Esophagus muscularis mucosa (tissue), 4 donors: ENCODE data around the gene AP1M1. TPM values are rescaled to one million over a fixed set of nuclear protein-coding genes. Genes with fewer than 3 reads are reported as not detected.

Experiments
- DNase-seq: peaks from one replicate; pipeline ENCODE4 v3.0.0-alpha.2; 2017; ENCODE audit errors: extremely low spot score
- H3K27ac ChIP-seq, 4 donors: fragments of 200-600 bp; sonication (generic); replicated peaks in 1 of 4; 1 replicate in 3 of 4; 2 replicates in 1 of 4; pipeline ENCODE4 v1.5.1; 2016 to 2019; ENCODE audit warnings: mild to moderate bottlenecking in 1 of 4
- H3K27me3 ChIP-seq, 4 donors: fragments of 200-600 bp; sonication (generic); one replicate each; pipeline versions ENCODE4 v1.5.1 to v1.6.0; 2016 to 2019
- H3K36me3 ChIP-seq, 4 donors: fragments of 200-600 bp; sonication (generic); one replicate each; pipeline ENCODE4 v1.5.1; 2016 to 2019
- H3K4me1 ChIP-seq, 4 donors: fragments of 200-600 bp; sonication (generic); one replicate each; pipeline ENCODE4 v1.5.1; 2016 to 2019
- H3K4me3 ChIP-seq, 4 donors: fragments of 200-600 bp; sonication (generic); 1 replicate in 2 of 4; 2 replicates in 2 of 4; pipeline ENCODE4 v1.5.1; 2016 to 2019; ENCODE audit warnings: mild to moderate bottlenecking in 4 of 4, moderate library complexity in 1 of 4
- H3K9me3 ChIP-seq, 4 donors: fragments of 200-600 bp; sonication (generic); 1 replicate in 3 of 4; 2 replicates in 1 of 4; pipeline ENCODE4 v1.5.1; 2016 to 2019
- CTCF ChIP-seq, 3 experiments: fragments of 200-600 bp in 2 of 3; fragments of 450-650 bp in 1 of 3; sonication (generic) in 2 of 3; IDR thresholded peaks; one replicate each; pipeline ENCODE4 v1.5.1; 2017 to 2019; ENCODE audit warnings: antibody characterized with exemption in 3 of 3, mild to moderate bottlenecking in 2 of 3, moderate library complexity in 1 of 3
- EP300 ChIP-seq: sonication (generic); formaldehyde crosslinking; IDR thresholded peaks from one replicate; pipeline ENCODE4 v1.6.1; 2017; ENCODE audit warnings: antibody characterized with exemption
- POLR2A ChIP-seq: fragments of 450-650 bp; IDR thresholded peaks from one replicate; pipeline ENCODE4 v1.6.1; 2017; ENCODE audit warnings: antibody characterized with exemption, moderate library complexity, mild to moderate bottlenecking, low read depth
- POLR2AphosphoS5 ChIP-seq, 2 donors: sonication (generic); formaldehyde crosslinking; IDR thresholded peaks; one replicate each; pipeline ENCODE4 v1.6.1; 2017; ENCODE audit warnings: antibody characterized with exemption in 2 of 2
- WGBS: methylation state at CpG from one replicate; pipeline ENCODE4 v1.1.5; 2018; 5-methylcytosine and 5-hydroxymethylcytosine counted together
- intact Hi-C: fragments of 100-400 bp; cut with DNase I; formaldehyde crosslinking; loops from one replicate; pipeline ENCODE4 v1.15.1; 2023
- total RNA-seq, 4 donors: library from RNA; depleted of rRNA; stranded (reverse); fragments of >200 nt; gene quantifications; one replicate each; pipeline versions ENCODE4 v1.1.0 to v1.2.1, GENCODE V29; 2016

Gene AP1M1
- total RNA-seq, 4 donors from 2014 or later: 63.1 to 115 (median 98.6) TPM

- DNase-seq: no peak
- peaks cover 61 to 90% (median 76%) of the 10 kb centered on the region in 4 donors for H3K36me3 ChIP-seq
- 84% methylated on average over 4 of the region's 4 CpGs for WGBS
- no peaks in the 10 kb centered on the region for H3K27me3 ChIP-seq
- H3K9me3 ChIP-seq: no peaks in the 10 kb centered on the region
- H3K4me1 ChIP-seq: peaks cover 7 to 12% (median 8%) of the 10 kb centered on the region in 4 donors
- H3K4me3 ChIP-seq: no peak overlapping the region
- H3K27ac ChIP-seq: no peak overlapping the region
- no peak for TF ChIP-seq EP300
- no peak for TF ChIP-seq POLR2A
- no peak for TF ChIP-seq CTCF (IDR thresholded peaks at IDR 0.05)
- TF ChIP-seq POLR2AphosphoS5 (IDR thresholded peaks at IDR 0.05): no peak
- intact Hi-C loops: no loop called here
Observed at GRCh38 chr19:16210168-16210567, 12.5 kb downstream of the AP1M1 start.

GRCh38 chr19:16213076-16213475 is 15.4 kb downstream of the AP1M1 start:
- Histone ChIP-seq H3K9me3 (no peaks in the 10 kb centered on the region), H3K4me1 (peaks cover 0 to 12% (median 7%) of the 10 kb centered on the region in 4 donors), H3K27ac (no peak overlapping the region), H3K4me3 (no peak overlapping the region), H3K36me3 (peaks cover 49 to 86% (median 73%) of the 10 kb centered on the region in 4 donors), H3K27me3 (no peaks in the 10 kb centered on the region)
- DNase-seq: no peak
- intact Hi-C loops: no loop called here
- TF ChIP-seq EP300: no peak
- no peak for TF ChIP-seq CTCF (IDR thresholded peaks at IDR 0.05)

GRCh38 chr19:16216744-16217670 is 19.3 kb downstream of the AP1M1 start:
- Histone ChIP-seq H3K36me3 (peaks cover 28 to 88% (median 68%) of the 10 kb centered on the region in 4 donors), H3K27ac (no peak overlapping the region), H3K9me3 (peaks cover 0 to 27% (median 24%) of the 10 kb centered on the region in 4 donors), H3K4me3 (no peak overlapping the region), H3K4me1 (peaks cover 0 to 12% (median 7%) of the 10 kb centered on the region in 4 donors), H3K27me3 (no peaks in the 10 kb centered on the region)
- no peak for DNase-seq
- intact Hi-C loops: no loop called here
- 97% methylated on average over 8 of the region's 13 CpGs for WGBS
- TF ChIP-seq EP300: no peak
- no peak for TF ChIP-seq CTCF (IDR thresholded peaks at IDR 0.05)

- H3K27ac ChIP-seq: no peak overlapping the region
- peaks cover 34 to 90% (median 74%) of the 10 kb centered on the region in 4 donors for H3K36me3 ChIP-seq
- H3K9me3 ChIP-seq: peaks cover 0 to 35% (median 28%) of the 10 kb centered on the region in 4 donors
- 88% methylated on average over 16 of the region's 16 CpGs for WGBS
- H3K4me3 ChIP-seq: no peak overlapping the region
- no peak for TF ChIP-seq POLR2A
- TF ChIP-seq CTCF (IDR thresholded peaks at IDR 0.05): no peak
- no peak for TF ChIP-seq EP300
- no peak for TF ChIP-seq POLR2AphosphoS5 (IDR thresholded peaks at IDR 0.05)
- DNase-seq: no peak
- H3K27me3 ChIP-seq: no peaks in the 10 kb centered on the region
- peaks cover 0 to 12% (median 7%) of the 10 kb centered on the region in 4 donors for H3K4me1 ChIP-seq
- intact Hi-C loops: no loop called here
Observed at GRCh38 chr19:16217716-16218451, 20.2 kb downstream of the AP1M1 start.
